SK-N-SH treated with all-trans-retinoic acid at 6 μM for 48 hours (cell line): ENCODE measurements around the gene PLEKHA8.

Source experiments
- ATAC-seq: fragments of 200-7000 bp; cut with Tn5 transposase; 3 replicates; pipeline ENCODE4 v1.9.1; 2020; ENCODE audit warnings: mild to moderate bottlenecking, moderate library complexity
- ARNTL ChIP-seq: fragments of 450-650 bp; formaldehyde crosslinking; IDR thresholded peaks from 2 replicates; pipeline ENCODE4 v1.5.0; 2020; ENCODE audit warnings: low read depth, mild to moderate bottlenecking, moderate library complexity, borderline replicate concordance
- BACH2 ChIP-seq: fragments of 250-450 bp; sonication (Bioruptor Pico); IDR thresholded peaks from 2 replicates; pipeline ENCODE4 v1.9.0; 2021; ENCODE audit warnings: mild to moderate bottlenecking, borderline replicate concordance
- CREB5 ChIP-seq: fragments of 250-450 bp; sonication (Bioruptor Pico); IDR thresholded peaks from 2 replicates; pipeline ENCODE4 v1.5.1; 2020; ENCODE audit warnings: low read depth, mild to moderate bottlenecking, moderate library complexity
- CSDC2 ChIP-seq: fragments of 250-450 bp; sonication (Bioruptor Pico); IDR thresholded peaks from 2 replicates; pipeline ENCODE4 v1.5.0; 2020; ENCODE audit warnings: mild to moderate bottlenecking, moderate library complexity
- CSRNP3 ChIP-seq: fragments of 250-450 bp; sonication (Bioruptor Pico); IDR thresholded peaks from 2 replicates; pipeline ENCODE4 v1.5.1; 2021; ENCODE audit warnings: mild to moderate bottlenecking, moderate library complexity
- ESRRG ChIP-seq: fragments of 250-450 bp; sonication (Bioruptor Pico); IDR thresholded peaks from 2 replicates; pipeline ENCODE4 v1.6.1; 2021; ENCODE audit warnings: mild to moderate bottlenecking
- ISL1 ChIP-seq: fragments of 250-450 bp; sonication (Bioruptor Pico); IDR thresholded peaks from 2 replicates; pipeline ENCODE4 v2.1.2; 2022; ENCODE audit warnings: mild to moderate bottlenecking, moderate library complexity
- OSR1 ChIP-seq: fragments of 250-450 bp; sonication (Bioruptor Pico); IDR thresholded peaks from 2 replicates; pipeline ENCODE4 v1.8.0; 2022; ENCODE audit warnings: moderate library complexity, mild to moderate bottlenecking, inconsistent platforms
- PATZ1 ChIP-seq: fragments of 250-450 bp; sonication (Bioruptor Pico); IDR thresholded peaks from 2 replicates; pipeline ENCODE4 v1.8.0; 2020; ENCODE audit warnings: mild to moderate bottlenecking, moderate library complexity, borderline replicate concordance
- POU6F1 ChIP-seq: fragments of 250-450 bp; sonication (Bioruptor Pico); IDR thresholded peaks from 2 replicates; pipeline ENCODE4 v1.8.0; 2021; ENCODE audit warnings: low read depth, mild to moderate bottlenecking, moderate library complexity, borderline replicate concordance
- PPARA ChIP-seq: fragments of 250-450 bp; sonication (Bioruptor Pico); IDR thresholded peaks from 2 replicates; pipeline ENCODE4 v1.5.0; 2020; ENCODE audit warnings: mild to moderate bottlenecking, borderline replicate concordance
- TOX ChIP-seq: fragments of 250-450 bp; sonication (Bioruptor Pico); IDR thresholded peaks from 2 replicates; pipeline ENCODE4 v1.8.0; 2021; ENCODE audit warnings: mild to moderate bottlenecking, moderate library complexity, borderline replicate concordance
- TSHZ2 ChIP-seq: fragments of 250-450 bp; sonication (Bioruptor Pico); IDR thresholded peaks from 2 replicates; pipeline ENCODE4 v1.5.0; 2020; ENCODE audit warnings: mild to moderate bottlenecking, moderate library complexity
- ZC3H10 ChIP-seq: fragments of 250-450 bp; sonication (Bioruptor Pico); IDR thresholded peaks from 2 replicates; pipeline ENCODE4 v1.5.1; 2021; ENCODE audit warnings: mild to moderate bottlenecking, moderate library complexity
- ZFP3 ChIP-seq: fragments of 250-450 bp; sonication (Bioruptor Pico); IDR thresholded peaks from 2 replicates; pipeline ENCODE4 v1.5.0; 2020; ENCODE audit warnings: mild to moderate bottlenecking, moderate library complexity
- ZNF565 ChIP-seq: fragments of 450-650 bp; formaldehyde crosslinking; conservative IDR thresholded peaks from 2 replicates; pipeline ENCODE4 v1.5.0; 2020; ENCODE audit warnings: low read depth, mild to moderate bottlenecking, moderate library complexity
- ZNF70 ChIP-seq: fragments of 450-650 bp; formaldehyde crosslinking; IDR thresholded peaks from 2 replicates; pipeline ENCODE4 v1.5.0; 2020; ENCODE audit warnings: mild to moderate bottlenecking, moderate library complexity
- ZNF8 ChIP-seq: fragments of 450-650 bp; formaldehyde crosslinking; IDR thresholded peaks from 2 replicates; pipeline ENCODE4 v1.5.0; 2020; ENCODE audit warnings: mild to moderate bottlenecking, moderate library complexity

Gene PLEKHA8

GRCh38 chr7:30022991-30023390 is 5.2 kb upstream of the PLEKHA8 start (continued):
- TF ChIP-seq PATZ1 (CRISPR knock-in tag) = no peak

- TF ChIP-seq ZFP3 (CRISPR knock-in tag) (no peak), TOX (no peak), PPARA (CRISPR knock-in tag) (no peak), ZC3H10 (CRISPR knock-in tag) (no peak), ZNF8 (CRISPR knock-in tag) (no peak), CSDC2 (no peak), POU6F1 (CRISPR knock-in tag) (no peak), BACH2 (CRISPR knock-in tag) (no peak)
- ATAC-seq = no peak
Observed at GRCh38 chr7:30023524-30023923, 4.7 kb upstream of the PLEKHA8 start.

- no peak for TF ChIP-seq CREB5 (CRISPR knock-in tag)
- TF ChIP-seq TSHZ2 (CRISPR knock-in tag) = peak; percentile 29; the same call in 1 of the 2 replicates
- peak; percentile 91 for ATAC-seq
Observed at GRCh38 chr7:30026229-30027064, 1.8 kb upstream of the PLEKHA8 start, which contains the start of gene FKBP14. TSS of gene FKBP14 (minus strand) at chr7:30026702. CDS start at chr7:30026508, 194 bp downstream.

GRCh38 chr7:30027065-30027456 is 1.2 kb upstream of the PLEKHA8 start:
- ATAC-seq = peak; percentile 43
- TF ChIP-seq ISL1 (CRISPR knock-in tag) (no peak), CSRNP3 (CRISPR knock-in tag) (no peak), PATZ1 (CRISPR knock-in tag) (no peak), OSR1 (CRISPR knock-in tag) (no peak), PPARA (CRISPR knock-in tag) (no peak), ESRRG (no peak), ZNF565 (CRISPR knock-in tag) (no peak), TSHZ2 (CRISPR knock-in tag) (no peak), BACH2 (CRISPR knock-in tag) (no peak), ZNF8 (CRISPR knock-in tag) (no peak), CREB5 (CRISPR knock-in tag) (no peak), ARNTL (CRISPR knock-in tag) (no peak), ZC3H10 (CRISPR knock-in tag) (no peak), ZNF70 (CRISPR knock-in tag) (no peak), TOX (no peak)
